Right ventricle myocardium inferior (tissue), 1 donor: ENCODE results near the gene NOTCH1. TPM values are rescaled to one million over a fixed set of nuclear protein-coding genes. Genes with fewer than 3 reads are reported as not detected.

Source experiments
- ATAC-seq: fragments of 200-7000 bp; cut with Tn5 transposase; one replicate; pipeline ENCODE4 v1.9.1; 2020; ENCODE audit warnings: mild to moderate bottlenecking, moderate library complexity
- DNase-seq: peaks from one replicate; pipeline ENCODE4 v3.0.0; 2021; ENCODE audit errors: missing footprints
- intact Hi-C: fragments of 100-400 bp; cut with DNase I; formaldehyde crosslinking; loops from one replicate; pipeline ENCODE4 v1.11.0; 2022
- total RNA-seq: library from RNA; stranded (reverse); fragmentation: NEBNext Ultra II Directional; extraction: Animal tissue kit (Norgen Biotek cat#: 25700); gene quantifications from one replicate; pipeline ENCODE4 v1.2.1, GENCODE V29; 2021
- donor health status: DM: no; HTN: yes; CAD: no; lungs with severe emphysema.

Gene NOTCH1
- total RNA-seq, 1 donor from 2014 or later = 18.7 TPM

DNA sequence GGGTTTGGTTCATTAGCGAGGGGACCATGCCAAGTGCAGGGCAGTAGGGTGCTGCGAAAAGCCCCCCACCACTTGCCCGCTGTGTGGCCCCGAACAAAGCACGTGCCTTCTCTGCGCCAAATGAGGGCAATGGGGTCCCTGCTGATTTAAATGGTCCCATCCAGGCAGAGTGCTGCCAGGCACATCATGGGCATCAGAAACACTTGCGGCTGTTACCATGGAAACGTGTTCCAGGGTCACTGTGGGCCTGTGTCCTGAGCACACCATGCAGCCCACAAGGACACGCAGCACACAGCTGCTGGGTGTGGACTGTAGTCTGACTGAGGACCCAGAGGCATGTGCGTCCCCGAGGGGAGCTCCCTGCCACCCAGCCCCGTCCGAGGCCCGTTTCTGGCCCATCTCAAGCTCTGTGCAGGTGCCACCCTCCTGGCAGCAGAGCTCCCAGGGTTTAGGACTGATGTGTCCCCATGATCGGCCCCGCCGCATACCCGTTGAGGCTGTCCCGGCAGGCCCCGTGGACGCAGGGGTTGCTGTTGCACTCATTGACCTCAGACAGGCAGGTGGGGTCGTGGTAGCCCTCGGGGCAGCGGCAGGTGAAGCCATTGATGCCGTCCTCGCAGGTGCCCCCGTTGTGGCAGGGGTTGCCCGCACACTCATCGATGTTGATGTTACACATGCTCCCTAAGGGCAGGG is 31.7 kb downstream of the NOTCH1 start:
- ATAC-seq (no peak), DNase-seq (no peak)
- intact Hi-C loops = no loop called here

- ATAC-seq (no peak), DNase-seq (no peak)
- intact Hi-C loops = no loop called here
Observed at GRCh38 chr9:136513191-136513590, 32.7 kb downstream of the NOTCH1 start.

DNA sequence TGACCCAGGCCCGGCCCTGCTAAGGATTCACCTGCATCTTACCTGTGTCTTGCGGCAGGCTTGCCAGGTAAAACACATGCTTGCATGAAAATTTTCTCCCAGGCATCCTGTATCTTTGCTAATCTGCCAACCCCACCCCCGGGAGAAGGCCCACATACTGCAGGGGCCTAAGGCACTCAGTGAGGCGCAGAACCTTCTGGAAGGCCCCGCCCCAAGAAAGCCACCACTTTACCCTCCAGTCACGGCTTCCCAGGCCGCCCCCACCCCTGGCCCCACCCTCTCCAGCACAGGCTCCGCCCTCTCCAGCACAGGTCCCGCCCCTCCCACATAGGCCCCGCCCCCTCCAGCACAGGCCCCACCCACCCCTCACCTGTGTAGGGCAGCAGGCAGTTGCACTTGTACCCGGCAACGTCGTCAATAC is 33.2 kb downstream of the NOTCH1 start:
- ATAC-seq = no peak
- no peak for DNase-seq

DNA sequence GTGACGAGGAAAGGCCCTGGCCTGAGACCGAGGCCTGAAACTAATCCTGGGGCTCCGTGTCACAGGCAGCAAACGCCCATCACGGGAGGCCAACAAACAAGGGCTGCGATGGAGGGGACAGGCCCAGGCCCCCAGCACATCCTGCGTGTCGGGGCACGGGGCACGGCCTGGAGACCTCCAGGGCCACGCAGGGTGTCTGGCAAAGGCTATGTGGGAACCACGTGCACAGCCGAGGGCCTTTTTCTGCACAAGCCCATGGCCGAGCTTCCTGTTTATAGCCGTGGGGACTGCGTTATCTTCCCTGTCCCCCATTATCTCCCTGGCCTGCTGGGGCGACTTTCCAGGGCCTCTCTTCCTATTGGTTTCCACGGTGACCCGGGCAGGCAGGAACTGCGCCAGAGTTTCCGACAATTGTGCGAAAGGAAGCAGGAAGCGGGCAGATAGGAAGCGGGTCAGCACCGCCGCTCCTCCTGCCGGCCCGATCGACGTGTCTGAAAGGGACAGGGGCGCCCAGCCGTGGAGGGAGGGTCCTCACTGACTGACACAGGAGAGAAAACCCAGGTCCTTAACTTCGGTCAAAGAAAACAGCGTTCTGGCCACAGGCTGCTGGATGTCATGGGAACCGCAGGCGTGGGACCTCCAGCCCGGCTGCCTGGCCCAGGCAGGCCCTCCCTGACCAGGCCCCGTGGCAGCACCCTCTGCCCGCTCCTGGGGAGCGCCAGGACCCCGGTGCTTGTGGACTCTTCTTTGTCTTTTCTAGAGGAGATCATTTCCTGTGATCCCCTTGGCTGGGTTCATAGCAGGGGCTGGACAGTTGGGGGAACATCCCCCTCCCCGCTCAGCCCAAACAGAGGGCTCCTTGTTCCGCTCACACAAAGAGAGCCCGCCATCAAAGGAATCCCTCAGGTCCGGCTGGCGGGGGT is 33.9 kb downstream of the NOTCH1 start:
- intact Hi-C loops = loop anchor here (2.0 kb wide), 1 partner anchor 29 kb away; no protein-coding TSS in a partner anchor
- ATAC-seq = peak; percentile 59
- peak; percentile 89 for DNase-seq

More for the DNA sequence above, 33.2 kb downstream of the NOTCH1 start:
- intact Hi-C loops = no loop called here

GRCh38 chr9:136511144-136511669 is 34.6 kb downstream of the NOTCH1 start:
- intact Hi-C loops = loop anchor here (2.0 kb wide), 1 partner anchor 30 kb away; no protein-coding TSS in a partner anchor
- no peak for ATAC-seq
- DNase-seq = no peak

DNA sequence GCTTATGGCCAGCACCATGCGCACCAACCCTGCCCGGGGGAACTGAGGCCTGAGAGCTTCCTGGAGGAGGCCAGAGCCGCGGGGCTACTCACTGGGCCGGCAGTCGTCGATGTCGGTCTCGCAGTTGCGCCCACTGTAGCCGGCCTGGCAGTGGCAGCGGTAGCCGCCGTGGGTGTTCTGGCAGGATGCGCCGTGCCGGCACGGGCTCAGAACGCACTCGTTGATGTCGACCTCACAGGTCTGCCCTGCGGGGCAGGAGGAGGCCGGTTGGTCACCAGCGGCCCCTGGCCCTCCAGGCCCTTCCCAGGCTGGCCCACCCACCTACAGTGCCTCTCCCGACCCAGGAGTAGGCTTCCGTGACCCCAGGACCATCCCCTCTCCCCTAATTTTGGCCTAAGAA is 35.3 kb downstream of the NOTCH1 start:
- DNase-seq (no peak), ATAC-seq (no peak)
- intact Hi-C loops = loop anchor here (2.0 kb wide), 1 partner anchor 30 kb away; no protein-coding TSS in a partner anchor

DNA sequence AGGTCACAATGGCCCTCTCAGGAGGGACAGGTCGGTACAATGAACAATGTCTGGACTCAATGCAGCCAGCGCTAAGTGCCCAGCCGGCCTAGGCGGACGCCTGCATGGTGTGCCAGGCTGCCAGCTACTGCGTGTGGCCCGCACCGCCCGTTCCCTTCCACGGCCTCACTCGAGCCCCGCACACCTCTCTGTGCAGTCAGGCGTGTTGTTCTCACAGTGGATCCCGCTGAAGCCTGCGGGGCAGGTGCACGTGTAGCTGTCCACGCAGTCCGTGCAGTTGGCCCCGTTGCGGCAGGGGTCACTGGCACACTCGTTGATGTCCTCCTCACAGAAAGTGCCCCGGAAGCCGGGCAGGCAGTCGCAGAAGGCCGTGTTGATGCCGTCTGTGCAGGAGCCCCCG is 36.3 kb downstream of the NOTCH1 start:
- DNase-seq (no peak), ATAC-seq (no peak)
- intact Hi-C loops = no loop called here

DNA sequence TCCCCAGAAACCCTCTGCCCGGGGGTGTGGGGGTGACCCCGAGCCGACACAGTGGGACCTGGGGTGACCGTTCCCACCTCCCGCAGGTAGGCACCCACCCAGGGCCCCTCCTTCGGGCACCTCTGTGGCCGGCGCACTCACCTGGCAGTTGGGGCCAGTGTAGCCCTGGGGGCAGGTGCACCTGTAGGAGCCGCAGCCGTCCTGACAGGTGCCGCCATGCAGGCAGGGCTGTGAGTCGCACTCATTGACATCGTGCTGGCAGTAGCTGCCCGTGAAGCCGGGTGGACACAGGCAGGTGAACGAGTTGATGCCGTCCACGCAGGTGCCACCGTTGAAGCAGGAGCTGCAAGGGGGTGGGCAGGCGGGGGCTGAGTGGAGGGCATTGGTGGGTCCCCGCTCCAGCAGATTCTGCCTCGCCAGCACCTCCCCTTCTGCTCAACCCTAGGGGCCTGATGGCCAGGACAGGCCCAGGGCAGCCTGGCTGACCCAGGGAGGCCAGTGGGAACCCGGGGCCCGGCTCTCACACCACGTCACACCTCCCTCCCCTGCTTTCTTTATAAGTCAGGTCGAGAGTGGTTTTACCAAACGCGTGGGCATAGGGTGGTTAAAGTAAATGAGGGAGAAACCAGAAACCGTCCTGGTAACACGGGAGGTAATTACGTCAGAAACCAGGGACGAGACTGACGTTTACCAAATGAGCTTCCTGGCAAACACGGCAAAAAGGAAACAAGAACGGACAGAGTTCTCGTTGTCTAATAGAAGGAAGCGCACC is 36.9 kb downstream of the NOTCH1 start:
- ATAC-seq (no peak), DNase-seq (no peak)
- intact Hi-C loops = no loop called here

GRCh38 chr9:136507992-136508375 is 37.9 kb downstream of the NOTCH1 start:
- DNase-seq = no peak
- intact Hi-C loops = no loop called here
- ATAC-seq = no peak

GRCh38 chr9:136507221-136507991 is 38.4 kb downstream of the NOTCH1 start:
- no peak for ATAC-seq
- intact Hi-C loops = no loop called here
- no peak for DNase-seq

DNA sequence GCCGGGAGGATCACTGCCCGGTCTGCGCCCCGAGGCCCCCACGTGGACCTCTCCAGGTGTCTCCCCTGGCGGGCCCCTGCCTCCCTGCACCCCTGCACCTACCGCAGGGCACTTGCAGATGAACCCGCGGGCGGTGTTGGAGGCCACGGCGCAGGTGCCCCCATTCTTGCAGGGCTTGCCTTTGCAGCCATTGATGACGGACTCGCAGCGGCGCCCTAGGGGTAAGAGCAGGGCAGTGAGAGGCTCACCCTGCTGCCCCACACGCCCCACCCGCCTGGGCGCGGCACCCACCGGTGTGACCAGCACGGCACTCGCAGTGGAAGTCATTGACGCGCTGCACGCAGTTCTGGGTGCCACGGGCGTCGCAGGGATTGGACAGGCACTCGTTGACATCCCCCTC is 39.4 kb downstream of the NOTCH1 start:
- DNase-seq = no peak
- no peak for ATAC-seq
- intact Hi-C loops = no loop called here

DNA sequence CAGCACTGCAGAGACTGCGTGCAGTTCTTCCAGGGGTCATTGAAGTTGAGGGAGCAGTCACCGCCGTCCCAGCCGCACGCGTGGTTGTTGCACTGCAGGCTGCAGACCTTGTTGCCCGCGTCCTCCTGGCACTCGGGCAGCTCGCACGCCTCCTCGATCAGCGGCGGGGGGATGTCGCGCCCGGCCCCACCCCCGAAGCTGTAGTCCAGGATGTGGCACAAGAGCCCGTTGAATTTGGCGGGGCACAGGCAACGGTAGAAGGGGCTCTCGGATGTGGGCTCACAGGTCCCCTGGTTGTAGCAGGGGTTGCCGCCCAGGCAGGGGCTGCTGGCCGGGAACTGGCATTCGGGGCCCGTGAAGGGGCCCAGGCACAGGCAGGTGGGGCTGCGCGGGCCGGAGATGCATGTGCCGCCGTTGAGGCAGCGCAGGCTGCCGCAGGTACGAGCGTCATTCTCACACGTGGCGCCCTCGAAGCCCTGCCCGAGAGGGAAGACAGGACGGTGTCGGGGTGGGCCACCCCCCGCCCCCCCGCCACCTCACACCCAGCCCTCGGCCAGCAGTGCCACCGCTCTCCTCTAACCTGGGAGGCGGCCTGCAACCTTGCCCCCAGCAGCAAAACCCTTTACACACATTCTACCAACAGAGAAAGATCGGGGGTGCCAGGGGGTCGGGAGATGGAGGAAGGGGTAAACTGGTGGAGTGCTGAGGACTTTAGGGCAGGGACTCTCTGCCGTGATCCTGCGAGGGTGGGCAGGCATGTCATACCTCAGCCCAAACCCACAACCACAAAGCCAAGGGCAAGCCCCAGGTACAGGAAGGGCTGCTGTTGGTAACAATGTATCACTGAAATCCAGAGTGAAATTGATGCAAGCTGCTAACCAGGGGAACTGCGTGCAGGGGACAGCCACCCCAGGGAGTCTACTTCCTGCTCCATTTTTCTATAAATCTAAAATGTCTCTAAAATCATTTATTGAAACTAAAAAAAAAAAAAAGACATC is 40.1 kb downstream of the NOTCH1 start:
- ATAC-seq = no peak
- DNase-seq = no peak
- intact Hi-C loops = no loop called here

GRCh38 chr9:136504512-136505348 is 41.1 kb downstream of the NOTCH1 start:
- intact Hi-C loops = no loop called here
- ATAC-seq = no peak
- DNase-seq = no peak

- ATAC-seq (no peak), DNase-seq (no peak)
- intact Hi-C loops = no loop called here
Observed at GRCh38 chr9:136502940-136503550, 42.8 kb downstream of the NOTCH1 start.

- ATAC-seq = no peak
- intact Hi-C loops = no loop called here
- no peak for DNase-seq
Observed at GRCh38 chr9:136502196-136502595, 43.7 kb downstream of the NOTCH1 start.

DNA sequence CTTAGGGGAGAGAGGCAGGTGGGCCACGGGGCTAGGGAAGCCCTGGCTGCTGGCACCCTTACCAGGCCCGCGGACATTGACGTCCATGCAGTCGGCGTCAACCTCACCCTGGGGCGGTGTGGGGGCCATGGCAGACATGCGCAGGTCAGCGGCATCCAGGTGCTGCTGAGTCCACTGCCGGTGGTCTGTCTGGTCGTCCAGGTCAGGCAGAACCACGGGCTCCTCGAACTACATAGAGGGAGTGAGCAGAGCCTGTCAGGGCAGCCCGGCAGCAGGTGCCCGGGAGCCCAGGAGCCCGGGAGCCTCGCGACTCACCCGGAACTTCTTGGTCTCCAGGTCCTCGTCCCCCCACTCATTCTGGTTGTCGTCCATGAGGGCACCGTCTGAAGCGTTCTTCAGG is 44.2 kb downstream of the NOTCH1 start:
- ATAC-seq = no peak
- no peak for DNase-seq
- intact Hi-C loops = no loop called here
